HG02852 (cell line): ENCODE results near the gene SIAH2.

Source experiments
- ATAC-seq: cut with Tn5 transposase; IDR thresholded peaks from one replicate; pipeline ENCODE4 v1.9.1; 2021; ENCODE audit warnings: mild to moderate bottlenecking, moderate library complexity; ENCODE audit not compliant: unreplicated experiment

The SIAH2 gene

DNA sequence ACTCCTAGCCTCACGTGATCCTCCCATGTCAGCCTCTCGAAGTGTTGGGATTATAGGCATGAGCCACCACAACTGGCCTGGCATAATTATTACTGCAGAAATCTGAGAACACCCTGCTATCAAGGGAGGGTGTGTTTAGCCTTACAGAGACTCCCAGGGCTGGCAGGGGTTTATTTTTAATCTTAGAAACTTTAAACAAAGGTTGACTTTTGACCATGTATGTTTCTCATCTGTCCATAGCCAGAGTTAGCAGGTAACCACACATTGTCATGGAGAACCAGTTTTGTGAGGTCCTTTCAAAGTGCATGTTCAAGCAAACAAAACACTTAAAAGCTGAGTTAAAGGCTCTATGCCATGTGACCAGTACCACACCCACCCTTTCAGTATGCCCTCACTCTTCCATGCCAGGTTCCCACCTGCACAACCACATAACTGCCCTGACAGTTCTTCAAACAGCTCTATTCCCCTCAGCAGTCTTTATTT, 11.1 kb downstream of the SIAH2 start:
- ATAC-seq: no peak

- ATAC-seq: no peak
These were observed 13.7 kb downstream of the SIAH2 start for GRCh38 chr3:150749255-150749654.

DNA sequence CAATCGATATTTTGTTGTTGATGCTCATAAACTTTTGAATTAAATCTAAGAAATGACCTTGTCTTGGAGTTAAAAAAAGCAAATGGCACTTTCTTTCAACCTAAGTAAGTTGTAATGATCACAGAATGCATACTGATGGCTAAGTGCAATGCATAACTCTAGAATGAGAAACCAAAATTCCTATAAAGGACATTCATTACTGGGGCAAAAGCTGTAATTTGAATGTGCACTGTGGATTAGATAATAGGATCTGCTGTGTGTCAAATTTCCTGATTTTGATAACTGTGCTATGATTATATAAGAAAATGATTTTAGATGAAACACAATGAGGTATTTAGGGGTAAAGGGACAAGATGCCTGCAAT, 14.3 kb downstream of the SIAH2 start:
- no peak for ATAC-seq

- no peak for ATAC-seq
These were observed 14.9 kb downstream of the SIAH2 start for GRCh38 chr3:150747886-150748683.

DNA sequence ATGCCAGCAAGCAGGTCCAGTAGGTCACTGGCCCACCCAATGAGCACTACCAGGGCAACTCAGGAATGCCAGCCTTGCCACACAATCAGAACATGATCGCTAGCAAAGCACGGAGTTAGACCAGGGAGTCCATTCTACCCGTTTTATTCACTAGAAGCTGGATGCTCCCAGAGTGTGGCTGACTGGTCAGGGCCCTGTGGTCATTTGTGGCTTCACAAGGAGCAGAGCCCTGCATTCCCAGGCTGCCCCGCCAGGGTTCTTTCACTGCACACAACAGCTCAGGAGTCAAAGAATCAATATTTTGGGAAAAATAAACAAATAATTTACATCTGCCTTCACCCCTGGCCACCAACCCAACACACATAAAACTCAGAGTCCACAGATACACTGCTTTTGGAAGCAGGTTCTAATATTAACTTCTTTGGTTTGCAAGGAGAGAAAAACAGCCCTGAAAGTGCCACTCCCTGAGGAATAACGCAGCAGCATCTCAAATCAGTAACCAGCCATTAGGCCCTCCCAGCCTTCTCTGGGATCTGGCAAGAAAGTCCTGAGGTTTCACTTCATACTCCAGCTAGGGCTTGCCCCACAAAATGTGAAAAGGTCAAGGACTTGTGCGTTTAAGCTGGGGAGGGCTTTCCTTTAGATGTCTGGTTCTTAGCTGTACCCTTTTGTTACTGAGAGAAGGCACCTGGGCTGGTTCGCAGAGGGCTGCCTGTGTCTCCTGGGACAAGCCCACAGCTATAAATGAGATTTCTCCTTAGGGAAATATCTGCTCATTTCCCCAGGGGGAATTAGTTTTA, 16.0 kb downstream of the SIAH2 start:
- no peak for ATAC-seq

DNA sequence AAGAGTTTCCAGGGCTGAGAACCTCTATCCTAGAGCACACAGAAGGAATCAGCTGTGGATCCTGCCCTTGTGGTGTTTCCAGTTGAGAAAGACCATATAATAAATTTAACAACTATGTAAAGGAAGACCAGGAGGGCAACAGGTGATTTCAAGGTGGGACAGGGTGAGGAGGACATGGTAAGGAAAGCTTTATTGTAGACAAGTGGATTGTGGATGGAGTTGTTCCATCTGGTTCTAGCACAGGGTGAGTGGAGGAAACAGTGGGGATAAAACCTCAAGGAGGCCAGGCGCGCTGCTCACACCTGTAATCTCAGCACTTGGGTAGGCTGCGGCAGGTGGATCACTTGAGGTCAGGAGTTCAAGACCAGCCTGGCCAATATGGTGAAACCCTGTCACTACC, 17.1 kb downstream of the SIAH2 start:
- ATAC-seq: no peak

GRCh38 chr3:150744919-150745211, 18.1 kb downstream of the SIAH2 start:
- ATAC-seq: no peak

DNA sequence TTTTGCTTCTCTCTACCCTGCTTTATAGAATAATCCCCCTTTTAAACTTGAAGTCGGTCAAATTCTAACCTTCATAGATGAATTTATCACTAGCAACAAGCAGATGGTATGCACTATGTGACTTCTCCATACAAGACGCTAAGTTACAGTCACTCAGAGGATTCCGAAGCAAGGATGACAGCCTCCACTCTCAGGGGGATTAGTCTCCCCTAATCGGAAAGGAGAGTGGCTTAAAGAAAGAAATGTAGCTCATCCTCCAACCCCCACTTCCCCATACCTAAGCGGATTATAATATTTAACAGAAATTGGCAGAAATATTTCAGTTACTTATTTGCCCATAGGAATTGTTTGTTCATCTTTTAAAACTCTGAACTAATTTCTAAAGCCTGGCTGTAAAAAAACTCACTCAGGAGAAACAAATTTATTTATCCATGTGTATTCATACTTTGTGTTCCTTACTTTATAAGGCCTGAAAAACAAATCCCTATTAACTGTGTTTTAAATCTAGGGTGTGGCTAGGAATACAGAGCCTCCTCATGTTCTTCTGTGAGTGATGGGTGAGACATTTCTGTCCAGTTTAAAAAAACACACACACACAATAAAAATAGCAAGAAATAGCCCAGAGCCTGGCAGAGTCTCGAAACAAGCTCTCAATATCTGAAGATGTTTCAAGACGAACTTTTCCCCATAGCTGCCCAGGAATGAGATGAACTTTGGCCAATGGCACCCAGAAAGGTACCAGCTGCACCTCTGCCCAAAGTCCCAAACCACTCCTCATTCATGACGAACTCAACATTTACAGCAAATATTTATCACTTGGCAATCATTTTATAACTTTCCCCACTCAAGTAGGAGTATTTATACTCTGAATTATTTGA, 18.7 kb downstream of the SIAH2 start:
- no peak for ATAC-seq

GRCh38 chr3:150743508-150743907, 19.5 kb downstream of the SIAH2 start:
- ATAC-seq: no peak

DNA sequence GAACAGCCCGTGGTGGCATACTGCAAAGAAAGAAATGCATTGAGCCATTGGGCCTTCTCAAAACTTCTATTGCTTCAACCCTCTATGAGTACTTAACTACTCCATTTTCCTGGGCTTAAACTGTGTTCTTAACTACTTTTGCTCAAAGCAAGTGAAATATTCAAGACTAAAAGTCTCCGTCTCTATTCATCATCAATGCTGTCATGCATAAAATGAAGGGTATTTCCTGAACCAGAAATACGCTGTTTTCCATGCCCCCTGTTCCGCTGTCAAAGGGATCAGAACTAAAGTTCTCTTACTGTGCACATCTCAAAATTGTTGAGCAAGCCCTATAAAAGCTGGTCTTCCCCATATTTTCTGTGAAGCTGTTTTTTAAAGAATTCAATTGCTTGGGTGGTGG, 20.3 kb downstream of the SIAH2 start:
- no peak for ATAC-seq

DNA sequence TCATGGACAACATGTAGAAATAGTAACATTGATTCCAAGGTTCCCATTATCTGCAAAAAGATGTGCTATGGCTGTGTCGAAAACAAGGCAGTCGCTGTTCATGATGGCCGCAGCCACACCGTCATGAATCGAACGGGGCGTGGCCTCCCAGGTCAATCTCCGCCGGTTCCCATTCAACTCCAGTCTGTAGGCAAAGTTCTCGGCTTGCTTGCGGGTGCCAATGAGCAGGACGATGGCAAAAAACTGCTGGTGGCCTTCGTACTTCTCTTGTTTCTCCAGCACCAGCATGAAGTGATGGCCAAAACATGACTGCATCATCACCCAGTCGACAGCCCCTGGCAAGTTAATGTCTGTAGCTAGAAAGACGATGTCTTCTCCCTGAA, 20.8 kb downstream of the SIAH2 start:
- no peak for ATAC-seq

GRCh38 chr3:150741497-150742140, 21.4 kb downstream of the SIAH2 start:
- ATAC-seq: no peak

GRCh38 chr3:150740733-150741496, 22.1 kb downstream of the SIAH2 start:
- no peak for ATAC-seq

DNA sequence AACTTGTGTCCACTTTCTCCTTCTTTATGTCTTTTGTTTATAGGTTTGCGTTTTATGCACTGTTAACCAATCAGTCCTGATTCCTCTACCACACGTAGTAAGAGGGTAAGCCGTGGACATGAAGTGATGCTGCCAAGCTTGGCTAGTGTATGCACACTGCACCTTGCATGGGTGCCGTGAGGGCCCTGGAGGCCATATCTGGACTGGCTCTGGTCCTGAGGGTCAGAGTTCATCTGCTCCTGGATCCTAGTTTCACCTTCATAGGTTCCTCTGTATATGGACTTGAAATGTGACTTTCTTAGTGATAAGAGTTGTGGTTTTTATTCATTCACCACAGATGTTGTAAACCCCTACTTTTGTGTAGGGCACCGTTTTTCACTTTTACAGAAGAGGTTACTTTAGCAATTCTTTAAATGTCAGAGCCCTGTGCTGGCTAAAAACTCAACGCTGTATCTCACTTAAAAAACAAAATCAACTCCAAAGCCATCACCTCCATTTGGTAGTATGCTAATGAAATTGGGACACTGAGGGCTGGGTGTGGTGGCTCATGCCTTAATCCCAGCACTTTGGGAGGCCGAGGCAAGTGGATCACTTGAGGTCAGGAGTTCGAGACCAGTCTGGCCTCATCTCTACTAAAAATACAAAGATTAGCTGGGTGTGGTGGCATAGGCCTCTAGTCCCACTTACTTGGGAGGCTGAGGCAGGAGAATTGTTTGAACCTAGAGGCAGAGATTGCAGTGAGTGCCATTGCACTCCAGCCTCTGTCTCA, 22.9 kb downstream of the SIAH2 start:
- no peak for ATAC-seq

DNA sequence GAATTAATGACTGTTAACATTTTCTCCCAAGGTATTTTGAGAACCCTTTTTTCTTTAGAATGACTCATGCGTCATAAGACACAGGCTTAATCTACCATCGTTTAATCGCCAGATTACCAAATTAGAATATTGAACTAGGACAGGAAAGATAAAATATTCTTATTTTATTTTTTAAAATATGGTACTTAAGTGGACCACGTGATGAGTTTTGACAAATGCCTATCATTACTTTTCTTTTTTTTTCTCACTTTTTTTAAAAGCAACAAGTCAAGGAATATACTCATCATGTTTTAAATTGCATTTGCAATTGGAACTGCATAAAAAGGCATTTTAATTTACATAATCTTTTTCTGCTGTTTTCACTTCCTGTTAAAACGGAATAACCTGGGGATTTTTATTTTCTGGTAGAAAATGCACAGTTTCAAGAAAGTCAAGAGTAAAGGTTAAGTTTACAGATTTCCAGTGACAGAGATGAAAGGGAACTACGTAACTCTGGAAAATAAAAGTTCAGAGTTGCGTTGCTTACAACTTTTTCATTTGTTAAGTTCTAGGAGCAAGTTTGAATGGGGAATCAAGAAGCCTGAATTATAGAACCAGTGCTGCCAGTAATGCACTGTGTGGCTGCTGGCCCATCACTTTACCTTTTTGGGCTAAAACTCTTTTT, 23.6 kb downstream of the SIAH2 start:
- no peak for ATAC-seq

- ATAC-seq: no peak
These were observed 24.3 kb downstream of the SIAH2 start for GRCh38 chr3:150738688-150739087.

DNA sequence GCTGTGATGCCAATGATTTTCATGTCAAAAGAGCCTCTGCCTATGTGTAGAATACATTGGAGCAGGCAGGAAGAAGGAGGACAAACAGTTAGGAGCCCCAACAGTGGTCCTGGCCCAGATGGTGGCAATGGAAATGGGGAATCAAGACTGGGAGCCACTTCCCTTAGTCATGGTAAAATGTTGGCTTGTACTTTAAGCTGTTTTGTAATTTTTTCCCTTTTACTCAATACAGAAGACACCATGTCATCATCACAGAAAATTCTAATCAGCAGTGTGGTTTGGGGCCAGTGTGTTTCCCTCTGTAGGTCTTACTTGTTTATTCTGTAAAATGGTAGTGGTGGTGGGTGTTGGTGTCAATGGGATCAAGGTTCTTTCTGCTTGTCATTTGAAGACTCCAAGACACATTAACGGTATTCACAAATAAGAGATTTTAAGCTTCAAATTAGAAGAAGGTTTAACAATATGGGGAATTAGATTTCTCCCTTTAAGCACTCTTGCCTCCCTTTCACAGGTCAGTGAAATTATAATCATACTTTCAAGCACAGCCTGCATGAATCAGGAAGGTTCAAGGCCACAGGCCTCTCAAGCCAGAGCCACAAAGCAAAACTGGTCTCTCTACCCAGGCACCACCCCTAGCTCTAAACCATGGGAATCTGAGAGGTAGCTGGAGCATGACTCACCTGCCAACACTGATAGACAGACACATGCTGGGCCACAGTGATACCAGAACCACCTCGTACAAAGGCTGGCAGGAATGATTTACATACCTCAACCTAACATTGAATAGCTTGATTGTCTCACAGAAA, 24.9 kb downstream of the SIAH2 start:
- ATAC-seq: peak; percentile 29
